ENCODE results near the gene CYP1A2.

DNA sequence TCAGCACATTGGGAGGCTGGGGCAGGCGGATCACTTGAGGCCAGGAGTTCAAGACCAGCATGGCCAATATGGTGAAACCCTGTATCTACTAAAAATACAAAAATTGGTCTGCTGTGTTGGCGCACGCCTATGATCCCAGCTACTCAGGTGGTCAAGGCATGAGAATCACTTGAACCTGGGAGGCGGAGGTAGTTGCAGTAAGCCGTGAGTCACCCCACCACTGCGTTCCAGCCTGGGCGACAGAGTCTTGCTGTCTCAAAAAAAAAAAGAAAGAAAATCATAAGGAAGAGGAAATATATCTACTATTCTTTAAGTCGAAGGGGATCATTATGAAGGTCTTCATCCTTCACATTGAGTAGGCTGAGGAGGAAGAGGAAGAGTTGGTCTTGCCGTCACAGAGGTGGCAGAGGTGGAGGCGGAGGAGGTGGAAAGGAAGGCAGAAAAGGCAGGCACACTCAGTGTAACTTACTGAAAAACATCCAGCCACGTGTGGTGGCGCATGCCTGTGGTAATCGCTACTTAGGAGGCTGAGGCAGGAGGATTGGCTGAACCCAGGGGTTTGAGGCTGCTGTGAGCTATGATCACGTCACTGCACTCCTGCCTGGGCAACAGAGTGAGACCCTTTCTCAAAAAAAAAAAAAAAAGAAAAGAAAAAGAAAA is 47.5 kb downstream of the CYP1A2 start:
- TF ChIP-seq EZH2 (IDR thresholded peaks at IDR 0.05; ENCODE audit: insufficient read depth, poor library complexity, severe bottlenecking) (no peak), EZH2phosphoT487 (IDR thresholded peaks at IDR 0.05; ENCODE audit: insufficient read depth, low read depth) (no peak)

All from GM23248 (cell line).